Lung (tissue), 12 donors: Measurements from ENCODE around the gene SUGCT. TPM values are rescaled to one million over a fixed set of nuclear protein-coding genes. Genes with fewer than 3 reads are reported as not detected.

Experiments used
- ATAC-seq: fragments of 200-7000 bp; cut with Tn5 transposase; one replicate; pipeline ENCODE4 v1.9.1; 2020; ENCODE audit warnings: moderate number of reproducible peaks; ENCODE audit not compliant: insufficient read depth, low FRiP score
- DNase-seq, 3 donors: peaks; one replicate each; pipeline ENCODE4 v3.0.0-alpha.2; 2013 to 2017
- H3K27ac ChIP-seq, 2 donors: one replicate each; pipeline ENCODE4 v1.5.1; 2013; ENCODE audit warnings: mild to moderate bottlenecking in 2 of 2, moderate library complexity in 2 of 2, control low read depth in 1 of 2, inconsistent platforms in 1 of 2, low read depth in 1 of 2, low read length in 1 of 2
- H3K27me3 ChIP-seq, 3 donors: one replicate each; pipeline ENCODE4 v1.5.1; 2013; ENCODE audit warnings: low read length in 2 of 3; ENCODE audit not compliant: control insufficient read depth in 3 of 3, insufficient read depth in 3 of 3
- H3K36me3 ChIP-seq, 4 donors: one replicate each; pipeline ENCODE4 v1.5.1; 2013; ENCODE audit warnings: low read length in 4 of 4, mild to moderate bottlenecking in 1 of 4, moderate library complexity in 1 of 4; ENCODE audit not compliant: control insufficient read depth in 4 of 4, insufficient read depth in 4 of 4
- H3K4me1 ChIP-seq, 5 donors: one replicate each; pipeline ENCODE4 v1.5.1; 2013; ENCODE audit warnings: low read length in 5 of 5, mild to moderate bottlenecking in 2 of 5, moderate library complexity in 1 of 5; ENCODE audit not compliant: control insufficient read depth in 5 of 5, insufficient read depth in 5 of 5
- H3K4me3 ChIP-seq: one replicate; pipeline ENCODE4 v1.5.1; 2013; ENCODE audit warnings: mild to moderate bottlenecking, control low read depth, moderate library complexity
- H3K9ac ChIP-seq, 2 donors: one replicate each; pipeline ENCODE4 v1.5.1; 2013; ENCODE audit warnings: low read length in 2 of 2, control low read depth in 1 of 2; ENCODE audit not compliant: insufficient read depth in 1 of 2
- H3K9me3 ChIP-seq, 4 donors: one replicate each; pipeline ENCODE4 v1.5.1; 2013; ENCODE audit warnings: low read length in 3 of 4, mild to moderate bottlenecking in 1 of 4, moderate library complexity in 1 of 4; ENCODE audit not compliant: control insufficient read depth in 4 of 4, insufficient read depth in 3 of 4
- CTCF ChIP-seq: IDR thresholded peaks from 2 replicates; pipeline ENCODE4 v1.5.1; 2012; ENCODE audit warnings: mild to moderate bottlenecking; ENCODE audit errors: control extremely low read depth, extremely low read depth
- WGBS, 2 donors: extraction: QIAGEN DNeasy Blood & Tissue Kit; methylation state at CpG; one replicate each; pipeline ENCODE4 v1.1.7; 2013; 5-methylcytosine and 5-hydroxymethylcytosine counted together
- polyA plus RNA-seq, 2 donors: library from polyadenylated mRNA; stranded (reverse); fragments of 200-250 nt; gene quantifications; one replicate each; pipeline ENCODE4 v1.2.1, GENCODE V29; 2013
- total RNA-seq, 2 donors: library from RNA; depleted of rRNA in 1 of 2; stranded (reverse); fragments of >200 nt in 1 of 2; gene quantifications; one replicate each; pipeline ENCODE4 v1.2.1, GENCODE V29; 2014 to 2021
- donor health status: control.
- donor health status: control.
- donor health status: Bipolar disorder and iron deficiency.
- donor health status: healthy.
- donor health status: DM: yes; HTN: yes; CAD: no.

SUGCT gene
- total and polyA plus RNA-seq, 4 donors: 0.23 to 4.2 (median 1.8) TPM

- ATAC-seq (no peak), DNase-seq (no peak)
- 97 to 98% methylated on average over 3 of the region's 3 CpGs for WGBS, 2 donors
- Histone ChIP-seq H3K9me3 (no peaks in the 10 kb centered on the region), H3K9ac (no peak overlapping the region), H3K27me3 (no peaks in the 10 kb centered on the region), H3K27ac (no peak overlapping the region), H3K4me1 (no peaks in the 10 kb centered on the region), H3K4me3 (no peak overlapping the region), H3K36me3 (no peaks in the 10 kb centered on the region)
- TF ChIP-seq CTCF: no peak
Measured at GRCh38 chr7:40519009-40519408, 384.2 kb downstream of the SUGCT start.

DNA sequence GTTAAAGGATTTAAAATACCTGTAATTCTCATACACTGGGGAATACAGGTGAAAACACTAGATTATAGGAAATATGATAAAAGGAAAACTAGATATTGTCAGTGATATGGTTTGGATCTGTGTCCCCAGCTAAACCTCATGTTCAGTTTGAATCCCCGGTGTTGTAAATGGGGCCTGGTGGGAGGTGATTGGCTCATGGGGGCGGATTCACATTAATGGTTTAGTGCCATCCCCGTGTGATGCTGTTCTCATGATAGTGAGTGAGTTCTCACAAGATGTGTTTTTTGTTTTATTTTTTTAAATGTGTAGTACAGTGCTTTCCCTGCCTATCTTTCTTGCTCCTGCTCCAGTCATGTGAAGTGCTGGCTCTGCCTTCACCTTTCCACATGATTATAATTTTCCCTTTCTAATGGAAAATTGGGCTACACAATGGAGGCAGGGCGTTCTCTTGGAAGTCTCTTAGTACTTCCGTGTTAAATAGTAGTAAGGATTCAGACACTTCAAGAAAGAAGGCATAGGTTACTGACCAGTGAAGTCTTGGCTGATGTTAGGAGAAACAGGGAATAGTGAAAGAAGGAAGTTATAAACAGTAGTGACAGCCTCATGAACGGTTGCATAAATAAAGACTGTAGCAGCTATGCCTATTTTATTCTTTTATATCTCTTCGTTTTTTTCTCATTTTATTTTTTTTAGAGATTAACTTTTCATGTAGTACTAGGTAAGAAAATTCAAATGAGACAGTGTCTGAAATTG, 386.4 kb downstream of the SUGCT start:
- WGBS, 2 donors: 71 to 77% methylated on average over 7 of the region's 7 CpGs
- no peak for TF ChIP-seq CTCF
- ATAC-seq (no peak), DNase-seq (no peak)
- H3K4me1 ChIP-seq: peaks cover 0 to 4% (median under 1%) of the 10 kb centered on the region in 5 donors
- no peaks in the 10 kb centered on the region for H3K36me3 ChIP-seq
- no peak overlapping the region for H3K4me3 ChIP-seq
- no peak overlapping the region for H3K9ac ChIP-seq
- no peak overlapping the region for H3K27ac ChIP-seq
- no peaks in the 10 kb centered on the region for H3K27me3 ChIP-seq
- H3K9me3 ChIP-seq: no peaks in the 10 kb centered on the region

- 67 to 81% methylated on average over 3 of the region's 3 CpGs for WGBS, 2 donors
- no peak overlapping the region for H3K27ac ChIP-seq
- DNase-seq (no peak), ATAC-seq (no peak)
- no peak overlapping the region for H3K9ac ChIP-seq
- no peaks in the 10 kb centered on the region for H3K36me3 ChIP-seq
- no peaks in the 10 kb centered on the region for H3K27me3 ChIP-seq
- H3K4me3 ChIP-seq: no peak overlapping the region
- no peak for TF ChIP-seq CTCF
- H3K4me1 ChIP-seq: peaks cover 0 to 8% (median 3%) of the 10 kb centered on the region in 5 donors
- H3K9me3 ChIP-seq: no peaks in the 10 kb centered on the region
Measured at GRCh38 chr7:40525764-40526163, 391.0 kb downstream of the SUGCT start.
